ENCODE results near the gene APOBR. TPM values are rescaled to one million over a fixed set of nuclear protein-coding genes. Genes with fewer than 3 reads are reported as not detected.

The APOBR gene
- total and polyA plus RNA-seq, 2 of the 13 experiments (the other 11 are each of a cell fraction or from before 2014, with no cell fraction given), result 0.03 TPM; not detected in 1

GRCh38 chr16:28491230-28491969 lies 3.0 kb upstream of the APOBR start (continued):
- TF ChIP-seq, protein P1, sequence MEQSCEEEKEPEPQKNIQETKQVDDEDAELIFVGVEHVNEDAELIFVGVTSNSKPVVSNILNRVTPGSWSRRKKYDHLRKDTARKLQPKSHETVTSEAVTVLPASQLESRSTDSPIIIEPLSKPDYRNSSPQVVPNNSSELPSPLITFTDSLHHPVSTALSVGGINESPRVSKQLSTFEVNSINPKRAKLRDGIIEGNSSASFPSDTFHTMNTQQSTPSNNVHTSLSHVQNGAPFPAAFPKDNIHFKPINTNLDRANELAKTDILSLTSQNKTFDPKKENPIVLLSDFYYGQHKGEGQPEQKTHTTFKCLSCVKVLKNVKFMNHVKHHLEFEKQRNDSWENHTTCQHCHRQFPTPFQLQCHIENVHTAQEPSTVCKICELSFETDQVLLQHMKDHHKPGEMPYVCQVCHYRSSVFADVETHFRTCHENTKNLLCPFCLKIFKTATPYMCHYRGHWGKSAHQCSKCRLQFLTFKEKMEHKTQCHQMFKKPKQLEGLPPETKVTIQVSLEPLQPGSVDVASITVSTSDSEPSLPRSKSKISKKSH (CRISPR knock-in tag; IDR thresholded peaks at IDR 0.05; ENCODE audit: borderline replicate concordance), result peak; percentile 43; the same call in 1 of the 2 replicates
- TF ChIP-seq NRL (CRISPR knock-in tag; IDR thresholded peaks at IDR 0.05; ENCODE audit: borderline replicate concordance) (peak; percentile 62; the same call in 1 of the 2 replicates), ZBTB20 (CRISPR knock-in tag; IDR thresholded peaks at IDR 0.05; ENCODE audit: borderline replicate concordance, low read depth) (no peak; the same call in 1 of the 2 replicates), FOXP1 (IDR thresholded peaks at IDR 0.05) (no peak), FOXP1 (CRISPR knock-in tag; IDR thresholded peaks at IDR 0.05) (peak; percentile 17; the same call in 1 of the 2 replicates), ZMYM3 (CRISPR knock-in tag; IDR thresholded peaks at IDR 0.05) (peak; percentile 44), MTA1 (CRISPR knock-in tag; IDR thresholded peaks at IDR 0.05; ENCODE audit: borderline replicate concordance) (peak; percentile 29; the same call in 1 of the 2 replicates), LCORL (IDR thresholded peaks at IDR 0.05) (no peak), LCORL (CRISPR knock-in tag; IDR thresholded peaks at IDR 0.05) (peak; percentile 69), ZNF543 (CRISPR knock-in tag; IDR thresholded peaks at IDR 0.05) (peak; percentile 66; the same call in 1 of the 2 replicates), NR2F1 (CRISPR knock-in tag; IDR thresholded peaks at IDR 0.05) (peak in 1 of 2 experiments; percentile 51; a peak in 1 of 4 replicates), ATF7 (IDR thresholded peaks at IDR 0.05) (no peak), ATF7 (CRISPR knock-in tag; IDR thresholded peaks at IDR 0.05) (peak; percentile 67; the same call in 1 of the 2 replicates)
- TF ChIP-seq, protein P2, sequence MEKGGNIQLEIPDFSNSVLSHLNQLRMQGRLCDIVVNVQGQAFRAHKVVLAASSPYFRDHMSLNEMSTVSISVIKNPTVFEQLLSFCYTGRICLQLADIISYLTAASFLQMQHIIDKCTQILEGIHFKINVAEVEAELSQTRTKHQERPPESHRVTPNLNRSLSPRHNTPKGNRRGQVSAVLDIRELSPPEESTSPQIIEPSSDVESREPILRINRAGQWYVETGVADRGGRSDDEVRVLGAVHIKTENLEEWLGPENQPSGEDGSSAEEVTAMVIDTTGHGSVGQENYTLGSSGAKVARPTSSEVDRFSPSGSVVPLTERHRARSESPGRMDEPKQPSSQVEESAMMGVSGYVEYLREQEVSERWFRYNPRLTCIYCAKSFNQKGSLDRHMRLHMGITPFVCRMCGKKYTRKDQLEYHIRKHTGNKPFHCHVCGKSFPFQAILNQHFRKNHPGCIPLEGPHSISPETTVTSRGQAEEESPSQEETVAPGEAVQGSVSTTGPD (CRISPR knock-in tag; IDR thresholded peaks at IDR 0.05), result peak; percentile 64; the same call in 1 of the 2 replicates

Data from HepG2 (cell line).